Measurements from ENCODE around the gene N4BP2L1. TPM values are rescaled to one million over a fixed set of nuclear protein-coding genes. Genes with fewer than 3 reads are reported as not detected.
"Not testable (repeated sequence)": the region's sequence is repeated elsewhere in the genome, so short reads cannot be mapped to it uniquely, and the experiment has no call there.

N4BP2L1 gene
- total and polyA plus RNA-seq, 2 of the 8 experiments (the other 6 are each of a cell fraction or from before 2014, with no cell fraction given): 1.3 to 3.1 TPM

GRCh38 chr13:32350839-32351441, 77.0 kb downstream of the N4BP2L1 start:
- H2AFZ ChIP-seq (ENCODE audit: low read length); H3K14ac ChIP-seq (ENCODE audit: insufficient read length); H2BK120ac ChIP-seq (replicated peaks; ENCODE audit: low read depth, low read length); H3K18ac ChIP-seq (ENCODE audit: extremely low read depth, low read length); H2BK20ac ChIP-seq (ENCODE audit: low read length); H3K4me2 ChIP-seq (ENCODE audit: insufficient read depth in 1 of 2, low read depth in 2 of 2, low read length in 2 of 2); H3K4ac ChIP-seq (replicated peaks; ENCODE audit: insufficient read length, low read depth, low read length); H4K5ac ChIP-seq (ENCODE audit: insufficient read length, low read depth, low read length); H3K9ac ChIP-seq (replicated peaks in 1 of 4; ENCODE audit: extremely low read depth in 1 of 4, low read depth in 3 of 4, low read length in 3 of 4); DNase-seq (ENCODE audit: low read depth in 1 of 2, low spot score in 2 of 2); H2AK5ac ChIP-seq (ENCODE audit: low read depth, low read length); H3K4me1 ChIP-seq (replicated peaks in 1 of 4; ENCODE audit: control insufficient read depth in 3 of 4, insufficient read depth in 4 of 4, low read length in 3 of 4); CTCF ChIA-PET (ENCODE audit: partially characterized antibody); H3K23me2 ChIP-seq (ENCODE audit: low read depth, low read length); H3K56ac ChIP-seq (replicated peaks; ENCODE audit: insufficient read length, low read depth, low read length); H3K27me3 ChIP-seq (replicated peaks in 1 of 4; ENCODE audit: control insufficient read depth in 3 of 4, extremely low read depth in 1 of 4, insufficient read depth in 3 of 4, low read length in 3 of 4); H3K4me3 ChIP-seq (ENCODE audit: extremely low read depth in 1 of 4, insufficient read depth in 2 of 4, low read depth in 3 of 4, low read length in 4 of 4); H3K9me3 ChIP-seq (ENCODE audit: insufficient read depth in 2 of 2, low read depth in 1 of 2, low read length in 1 of 2); H3K23ac ChIP-seq (ENCODE audit: insufficient read length); H3K27ac ChIP-seq (ENCODE audit: low read depth, low read length); H4K91ac ChIP-seq (replicated peaks; ENCODE audit: insufficient read length, low read length); H2BK15ac ChIP-seq (ENCODE audit: low read length); H2BK5ac ChIP-seq (ENCODE audit: low read depth, low read length); H4K8ac ChIP-seq (ENCODE audit: extremely low read depth, insufficient read depth, low read length); H3K79me2 ChIP-seq (ENCODE audit: control insufficient read depth in 1 of 2, insufficient read depth in 2 of 2, low read length in 2 of 2); H3K79me1 ChIP-seq (ENCODE audit: low read depth, low read length); H2BK12ac ChIP-seq (ENCODE audit: low read depth, low read length); FAIRE-seq; H4K20me1 ChIP-seq (replicated peaks in 1 of 2; ENCODE audit: control insufficient read depth in 1 of 2, insufficient read depth in 2 of 2, low read length in 2 of 2): not testable (repeated sequence)
- POLR2A ChIA-PET (ENCODE audit: partially characterized antibody): interaction anchor here (1.3 kb wide), 1 partner anchor 36 kb away, joined by 5 read pairs; the partner anchor contains the start of genes BRCA2 and ZAR1L
- 93% methylated on average over 15 of the region's 15 CpGs; no CpG with 5 or more reads in 1 of the 2 experiments for WGBS, 2 experiments (ENCODE audit: extremely low coverage in 1 of 2, insufficient coverage in 1 of 2, insufficient read length in 1 of 2, insufficient replicate concordance in 2 of 2, low coverage in 1 of 2, low lambda C conversion rate in 2 of 2, missing lambda C conversion rate in 1 of 2)
- H3K36me3 ChIP-seq (ENCODE audit: control insufficient read depth in 2 of 4, insufficient read depth in 4 of 4, low read length in 3 of 4): peaks cover 0 to 22% (median 6%) of the 10 kb centered on the region in 4 experiments; a peak in 6 of 8 replicates

Small RNAs within 50 kb of the gene (small RNA-seq; reads per million reads assigned to genes)
- not detected for gene RF00190 (ENCODE audit: insufficient read depth)

Other genes with a start within 250 kb of the N4BP2L1 start
- 0.19 TPM in 1 of 2 replicates, not detected in the other for gene ZAR1L, start 112.8 kb downstream of the N4BP2L1 start, total RNA-seq (2021; fragmentation: NEBNext Ultra II Directional; extraction: Animal tissue kit (Norgen Biotek cat#: 25700))
- gene ZAR1L, start 112.8 kb downstream of the N4BP2L1 start, polyA plus RNA-seq (2011; rRNA removed): 0.30 and 0.47 TPM in 2 replicates
- 22.2 and 24.9 TPM in 2 replicates for gene BRCA2, start 112.6 kb downstream of the N4BP2L1 start, total RNA-seq (2021; fragmentation: NEBNext Ultra II Directional; extraction: Animal tissue kit (Norgen Biotek cat#: 25700))
- gene BRCA2, start 112.6 kb downstream of the N4BP2L1 start, polyA plus RNA-seq (2011; rRNA removed): 2.1 and 4.2 TPM in 2 replicates
- 64.0 and 67.6 TPM in 2 replicates for gene N4BP2L2, start 110.7 kb upstream of the N4BP2L1 start, total RNA-seq (2021; fragmentation: NEBNext Ultra II Directional; extraction: Animal tissue kit (Norgen Biotek cat#: 25700))
- gene N4BP2L2, start 110.7 kb upstream of the N4BP2L1 start, polyA plus RNA-seq (2011; rRNA removed): 9.3 and 14.6 TPM in 2 replicates
- 54.6 and 59.1 TPM in 2 replicates for gene PDS5B, start 158.3 kb upstream of the N4BP2L1 start, total RNA-seq (2021; fragmentation: NEBNext Ultra II Directional; extraction: Animal tissue kit (Norgen Biotek cat#: 25700))
- 3.1 and 5.5 TPM in 2 replicates for gene PDS5B, start 158.3 kb upstream of the N4BP2L1 start, polyA plus RNA-seq (2011; rRNA removed)

All from H1 (cell line).